Mesodermal cell (in vitro differentiated cells): ENCODE results near the gene TMEFF2.

ENCODE experiments used
- H3K27ac ChIP-seq: 2 replicates; pipeline ENCODE4 v1.7.0; 2013; ENCODE audit warnings: mild to moderate bottlenecking, low read depth, low read length, moderate library complexity; ENCODE audit not compliant: severe bottlenecking
- H3K36me3 ChIP-seq: 2 replicates; pipeline ENCODE4 v1.7.1; 2013; ENCODE audit warnings: mild to moderate bottlenecking, low read length, moderate library complexity; ENCODE audit not compliant: control insufficient read depth, insufficient read depth
- H3K4me1 ChIP-seq: one replicate; pipeline ENCODE4 v1.7.1; 2013; ENCODE audit warnings: mild to moderate bottlenecking, low read length; ENCODE audit not compliant: insufficient read depth, control insufficient read depth, poor library complexity, severe bottlenecking
- H3K4me3 ChIP-seq: 2 replicates; pipeline ENCODE4 v1.7.0; 2013; ENCODE audit warnings: low read length, control low read depth, mild to moderate bottlenecking; ENCODE audit not compliant: insufficient read depth, poor library complexity, severe bottlenecking; ENCODE audit errors: extremely low read depth
- H3K9me3 ChIP-seq: 2 replicates; pipeline ENCODE4 v1.7.1; 2013; ENCODE audit warnings: mild to moderate bottlenecking, low read length, moderate library complexity; ENCODE audit not compliant: control insufficient read depth
- WGBS, 2 experiments: methylation state at CpG; one replicate each; pipeline ENCODE4 v1.1.5; 2013; ENCODE audit warnings: missing lambda C conversion rate in 2 of 2; ENCODE audit not compliant: insufficient coverage in 2 of 2; 5-methylcytosine and 5-hydroxymethylcytosine counted together

TMEFF2 gene

DNA sequence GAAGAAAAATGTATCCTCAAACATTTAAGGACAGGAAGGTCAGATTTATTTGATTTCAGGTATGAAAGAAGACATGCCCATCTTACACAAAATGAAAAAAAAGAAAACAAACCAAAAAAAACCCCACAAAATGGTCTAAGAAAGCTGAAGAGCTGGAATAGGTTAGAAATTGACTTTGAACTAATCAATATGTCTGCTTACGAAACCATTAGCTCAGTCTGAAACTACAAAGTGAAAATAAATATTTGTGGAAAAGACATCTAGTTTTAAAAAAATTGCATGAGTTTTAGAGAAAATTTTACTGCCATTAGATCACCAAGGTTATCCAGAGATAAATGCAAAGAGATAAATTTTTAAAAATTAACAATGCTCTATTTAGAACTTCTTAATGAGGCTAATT lies 125.3 kb downstream of the TMEFF2 start:
- H3K9me3 ChIP-seq: no peaks in the 10 kb centered on the region
- no peak overlapping the region for H3K27ac ChIP-seq
- WGBS, 2 experiments: no CpG with 5 or more reads among the region's 1 CpG
- H3K36me3 ChIP-seq: no peaks in the 10 kb centered on the region
- H3K4me3 ChIP-seq: no peak overlapping the region
- H3K4me1 ChIP-seq: no peaks in the 10 kb centered on the region

DNA sequence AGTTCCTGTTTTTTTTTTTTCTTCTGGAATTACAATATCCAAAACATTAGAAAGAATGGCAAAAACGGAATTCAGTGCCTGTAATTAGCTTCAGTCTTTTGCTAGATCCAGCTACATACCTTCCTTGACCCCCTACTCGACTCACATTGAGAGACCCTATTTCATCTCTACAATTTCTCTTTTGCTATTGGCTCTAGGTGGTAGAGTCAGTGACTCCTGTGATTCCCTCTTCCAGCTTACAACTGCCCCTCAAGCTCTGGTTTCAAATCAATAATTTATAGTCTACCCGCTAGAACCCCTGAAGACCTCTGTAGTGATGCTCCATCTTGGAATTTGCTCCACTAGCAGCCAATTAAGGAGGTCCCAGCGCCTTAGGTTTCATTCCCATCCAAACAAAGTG lies 125.8 kb downstream of the TMEFF2 start:
- Histone ChIP-seq H3K4me1 (no peaks in the 10 kb centered on the region), H3K9me3 (no peaks in the 10 kb centered on the region), H3K27ac (no peak overlapping the region), H3K36me3 (no peaks in the 10 kb centered on the region), H3K4me3 (no peak overlapping the region)
- 73 to 89% methylated on average over 3 of the region's 4 CpGs for WGBS, 2 experiments

DNA sequence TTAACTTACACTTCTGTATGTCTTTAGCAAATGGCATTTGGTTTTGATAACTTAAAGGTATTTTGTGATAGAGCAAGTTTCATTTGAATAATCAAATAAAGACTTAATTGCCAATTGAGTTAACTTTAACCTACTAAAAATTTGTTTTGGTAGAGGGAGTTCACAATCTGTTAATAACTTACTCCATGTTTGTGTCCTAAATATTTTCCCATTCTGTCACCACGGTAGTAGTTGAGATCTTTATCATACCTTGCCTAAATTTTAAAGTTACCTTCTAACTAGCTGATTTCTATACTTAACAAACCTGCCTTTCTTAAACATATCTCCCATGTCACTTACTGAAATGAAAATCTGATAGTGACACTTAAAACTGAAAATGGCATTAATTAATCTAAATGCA lies 127.1 kb downstream of the TMEFF2 start:
- WGBS, 2 experiments: 86% methylated on average over 1 of the region's 1 CpG; no CpG with 5 or more reads in 1 of the 2 experiments
- Histone ChIP-seq H3K9me3 (no peaks in the 10 kb centered on the region), H3K36me3 (no peaks in the 10 kb centered on the region), H3K27ac (no peak overlapping the region), H3K4me1 (no peaks in the 10 kb centered on the region), H3K4me3 (no peak overlapping the region)

- no peaks in the 10 kb centered on the region for H3K4me1 ChIP-seq
- 77 to 80% methylated on average over 1 to 2 of the region's 2 CpGs for WGBS, 2 experiments
- no peaks in the 10 kb centered on the region for H3K9me3 ChIP-seq
- H3K36me3 ChIP-seq: no peaks in the 10 kb centered on the region
- H3K27ac ChIP-seq: no peak overlapping the region
- H3K4me3 ChIP-seq: no peak overlapping the region
Observed at GRCh38 chr2:192064459-192064858, 130.3 kb downstream of the TMEFF2 start.

DNA sequence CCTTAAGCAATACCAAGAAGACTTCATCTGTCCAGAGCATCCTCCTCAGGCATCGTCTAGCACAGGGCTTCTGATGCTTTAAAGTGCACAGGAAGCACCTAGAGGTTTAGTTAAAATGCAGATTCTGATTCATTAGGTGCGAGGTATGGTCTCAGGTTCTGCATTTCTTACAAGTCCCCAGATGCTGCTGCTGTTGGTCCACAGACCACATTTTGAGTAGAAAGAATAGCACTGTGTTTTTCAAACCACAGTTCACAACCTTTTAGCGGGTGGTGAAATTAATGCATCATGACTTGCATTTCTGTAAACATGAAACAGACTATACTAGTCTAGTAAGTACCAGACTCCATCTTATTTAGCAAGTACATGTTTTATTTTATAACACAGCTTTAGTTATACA lies 134.6 kb downstream of the TMEFF2 start:
- no peaks in the 10 kb centered on the region for H3K36me3 ChIP-seq
- 96 to 100% methylated on average over 1 to 3 of the region's 3 CpGs for WGBS, 2 experiments
- H3K4me3 ChIP-seq: no peak overlapping the region
- H3K4me1 ChIP-seq: no peaks in the 10 kb centered on the region
- H3K27ac ChIP-seq: no peak overlapping the region
- H3K9me3 ChIP-seq: no peaks in the 10 kb centered on the region

DNA sequence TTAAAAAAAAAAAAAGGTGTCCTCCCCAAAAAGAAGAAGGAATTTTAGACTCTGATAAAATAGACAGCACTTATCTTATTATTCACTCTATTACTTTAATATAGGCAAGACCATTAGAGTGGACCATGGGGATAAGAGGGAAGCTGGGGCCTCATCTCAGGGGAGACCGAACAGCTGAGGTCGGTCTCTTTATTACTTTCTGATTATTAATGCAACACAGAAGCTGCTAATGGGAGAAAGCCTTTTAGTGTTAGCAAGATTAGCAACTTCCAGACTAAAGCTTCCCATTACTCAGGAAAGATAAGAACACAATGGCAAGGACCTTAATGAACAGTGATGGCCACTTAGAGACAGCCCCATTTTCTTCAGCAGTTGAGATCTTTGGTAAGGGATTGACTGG lies 135.5 kb downstream of the TMEFF2 start:
- H3K4me1 ChIP-seq: no peaks in the 10 kb centered on the region
- 100% methylated on average over 1 of the region's 2 CpGs; no CpG with 5 or more reads in 1 of the 2 experiments for WGBS, 2 experiments
- H3K4me3 ChIP-seq: no peak overlapping the region

DNA sequence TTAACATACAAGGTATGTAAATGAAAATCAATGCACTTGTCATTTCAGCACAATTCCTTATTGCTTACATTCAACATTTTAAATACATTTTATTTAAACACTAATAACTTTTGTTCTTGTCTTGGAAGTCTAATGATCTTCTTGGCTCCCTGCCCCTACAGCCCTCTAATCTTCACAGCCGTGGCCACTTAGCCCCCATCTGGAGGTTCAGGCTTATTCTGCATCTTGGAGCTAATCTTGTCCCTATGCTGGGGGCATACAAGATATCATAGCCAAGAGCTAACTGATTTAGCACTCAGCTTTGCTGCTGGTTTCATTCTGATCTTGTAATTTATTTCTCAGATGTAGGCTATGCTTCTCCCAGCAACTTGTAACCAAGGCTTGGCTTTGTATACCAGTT lies 140.8 kb downstream of the TMEFF2 start:
- WGBS, 2 experiments: 71 to 86% methylated on average over 1 of the region's 1 CpG
- Histone ChIP-seq H3K9me3 (no peaks in the 10 kb centered on the region), H3K27ac (no peak overlapping the region), H3K36me3 (no peaks in the 10 kb centered on the region), H3K4me1 (no peaks in the 10 kb centered on the region), H3K4me3 (no peak overlapping the region)

More for the DNA sequence above, 135.5 kb downstream of the TMEFF2 start:
- no peaks in the 10 kb centered on the region for H3K9me3 ChIP-seq
- no peak overlapping the region for H3K27ac ChIP-seq
- no peaks in the 10 kb centered on the region for H3K36me3 ChIP-seq

DNA sequence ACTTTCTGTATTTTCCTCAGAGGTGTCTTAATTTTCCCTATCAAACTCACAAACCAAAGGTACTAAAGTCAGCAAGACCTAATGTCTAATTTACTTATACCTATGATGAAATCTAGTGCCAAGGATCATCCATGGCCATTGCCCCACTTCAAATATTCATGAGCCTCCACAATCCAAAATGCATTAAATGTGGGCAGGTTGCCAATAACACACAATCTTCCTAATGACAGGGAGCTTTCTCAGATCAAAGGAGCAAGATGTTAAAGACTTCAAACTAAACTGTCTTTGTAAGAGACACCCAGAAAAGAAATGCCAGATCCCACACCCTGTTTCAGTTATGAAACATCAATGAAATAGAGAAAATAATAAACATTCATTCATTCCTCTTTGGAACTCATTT lies 143.2 kb downstream of the TMEFF2 start:
- Histone ChIP-seq H3K4me1 (no peaks in the 10 kb centered on the region), H3K4me3 (no peak overlapping the region), H3K27ac (no peak overlapping the region), H3K36me3 (no peaks in the 10 kb centered on the region), H3K9me3 (no peaks in the 10 kb centered on the region)

DNA sequence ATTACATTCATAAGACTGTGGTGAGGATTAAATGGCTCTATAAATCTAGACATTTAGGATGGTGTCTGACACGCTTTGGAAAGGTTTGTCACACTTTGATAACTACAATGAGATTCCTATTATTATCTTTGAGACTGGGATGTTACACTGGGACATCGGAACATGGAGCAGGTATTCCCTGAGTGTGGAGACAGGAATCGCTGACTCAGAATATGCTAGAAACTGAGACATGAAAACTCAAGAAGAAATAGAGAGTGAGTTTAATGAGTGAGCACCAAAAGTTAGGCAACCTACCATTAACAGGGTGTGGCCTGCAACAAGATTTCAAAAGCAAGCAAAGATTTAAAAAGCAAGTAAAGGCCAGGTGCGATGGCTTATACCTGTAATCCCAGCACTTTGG lies 145.4 kb downstream of the TMEFF2 start:
- 71 to 72% methylated on average over 3 of the region's 4 CpGs for WGBS, 2 experiments
- Histone ChIP-seq H3K4me3 (no peak overlapping the region), H3K36me3 (no peaks in the 10 kb centered on the region), H3K27ac (no peak overlapping the region), H3K4me1 (no peaks in the 10 kb centered on the region), H3K9me3 (no peaks in the 10 kb centered on the region)

GRCh38 chr2:192047315-192048107 lies 147.2 kb downstream of the TMEFF2 start:
- Histone ChIP-seq H3K4me1 (no peaks in the 10 kb centered on the region), H3K4me3 (no peak overlapping the region), H3K27ac (no peak overlapping the region), H3K36me3 (no peaks in the 10 kb centered on the region), H3K9me3 (no peaks in the 10 kb centered on the region)
- WGBS, 2 experiments: no CpG with 5 or more reads among the region's 2 CpGs

GRCh38 chr2:192044496-192044895 lies 150.2 kb downstream of the TMEFF2 start:
- Histone ChIP-seq H3K4me1 (no peaks in the 10 kb centered on the region), H3K9me3 (no peaks in the 10 kb centered on the region), H3K4me3 (no peak overlapping the region), H3K27ac (no peak overlapping the region), H3K36me3 (no peaks in the 10 kb centered on the region)
- WGBS, 2 experiments: 70 to 100% methylated on average over 1 to 2 of the region's 2 CpGs
